H9 (cell line): ENCODE results near the gene PM20D2. TPM values are rescaled to one million over a fixed set of nuclear protein-coding genes. Genes with fewer than 3 reads are reported as not detected.

Source experiments
- DNase-seq: peaks from one replicate; pipeline ENCODE4 v3.0.0-alpha.2; 2017
- H2AFZ ChIP-seq: one replicate; pipeline ENCODE4 v1.6.1; 2013; ENCODE audit warnings: mild to moderate bottlenecking, low read length, control low read depth, moderate library complexity
- H2AK5ac ChIP-seq: 2 replicates; pipeline ENCODE4 v1.6.1; 2013; ENCODE audit warnings: low read length, control low read depth, mixed read lengths; ENCODE audit not compliant: insufficient read length
- H2BK120ac ChIP-seq: one replicate; pipeline ENCODE4 v1.6.1; 2013; ENCODE audit warnings: low read depth, mild to moderate bottlenecking, low read length, control low read depth, inconsistent platforms; ENCODE audit not compliant: poor library complexity, severe bottlenecking
- H2BK12ac ChIP-seq: 2 replicates; pipeline ENCODE4 v1.6.1; 2013; ENCODE audit warnings: low read length, control low read depth, mixed read lengths, low read depth; ENCODE audit not compliant: insufficient read length
- H2BK15ac ChIP-seq: 2 replicates; pipeline ENCODE4 v1.6.1; 2013; ENCODE audit warnings: low read depth, low read length, control low read depth
- H2BK20ac ChIP-seq: one replicate; pipeline ENCODE4 v1.6.1; 2013; ENCODE audit warnings: low read depth, mild to moderate bottlenecking, low read length, control low read depth, inconsistent platforms; ENCODE audit not compliant: poor library complexity, severe bottlenecking
- H2BK5ac ChIP-seq: 2 replicates; pipeline ENCODE4 v1.6.1; 2013; ENCODE audit warnings: low read length, control low read depth, mixed read lengths; ENCODE audit not compliant: insufficient read length
- H3K14ac ChIP-seq: 2 replicates; pipeline ENCODE4 v1.6.1; 2013; ENCODE audit warnings: low read length, control low read depth; ENCODE audit not compliant: insufficient read depth
- H3K18ac ChIP-seq: 2 replicates; pipeline ENCODE4 v1.6.1; 2013; ENCODE audit warnings: low read depth, mild to moderate bottlenecking, mixed read lengths, low read length, control low read depth; ENCODE audit not compliant: insufficient read length
- H3K23ac ChIP-seq: 2 replicates; pipeline ENCODE4 v1.6.1; 2013; ENCODE audit warnings: low read length, control low read depth, mixed read lengths, low read depth; ENCODE audit not compliant: insufficient read length
- H3K23me2 ChIP-seq: 2 replicates; pipeline ENCODE4 v1.6.1; 2013; ENCODE audit warnings: low read depth, mild to moderate bottlenecking, mixed read lengths, low read length, control low read depth; ENCODE audit not compliant: insufficient read length, poor library complexity, severe bottlenecking
- H3K27ac ChIP-seq: 2 replicates; pipeline ENCODE4 v1.5.1; 2013; ENCODE audit warnings: low read length, control low read depth, mixed read lengths, low read depth; ENCODE audit not compliant: insufficient read length
- H3K27me3 ChIP-seq: 2 replicates; pipeline ENCODE4 v1.6.1; 2013; ENCODE audit warnings: low read length, control low read depth, inconsistent platforms; ENCODE audit not compliant: insufficient read depth
- H3K4ac ChIP-seq: 2 replicates; pipeline ENCODE4 v1.6.1; 2013; ENCODE audit warnings: low read depth, mild to moderate bottlenecking, control low read depth, inconsistent platforms, low read length, moderate library complexity
- H3K4me1 ChIP-seq: 2 replicates; pipeline ENCODE4 v1.6.1; 2013; ENCODE audit warnings: low read length, control low read depth, inconsistent platforms; ENCODE audit not compliant: insufficient read depth
- H3K4me2 ChIP-seq: 2 replicates; pipeline ENCODE4 v1.6.1; 2013; ENCODE audit warnings: low read length, control low read depth, mixed read lengths; ENCODE audit not compliant: insufficient read length, insufficient read depth
- H3K56ac ChIP-seq: 2 replicates; pipeline ENCODE4 v1.6.1; 2013; ENCODE audit warnings: low read depth, mild to moderate bottlenecking, mixed read lengths, low read length, control low read depth; ENCODE audit not compliant: insufficient read length
- H3K79me1 ChIP-seq: 2 replicates; pipeline ENCODE4 v1.6.1; 2013; ENCODE audit warnings: low read depth, mild to moderate bottlenecking, moderate library complexity, low read length, control low read depth, inconsistent platforms; ENCODE audit not compliant: insufficient read depth, poor library complexity, severe bottlenecking
- H3K79me2 ChIP-seq: 2 replicates; pipeline ENCODE4 v1.6.1; 2013; ENCODE audit warnings: low read length, control low read depth, inconsistent platforms; ENCODE audit not compliant: insufficient read depth
- H3K9ac ChIP-seq: 2 replicates; pipeline ENCODE4 v1.6.1; 2013; ENCODE audit warnings: low read length, control low read depth, mixed read lengths; ENCODE audit not compliant: insufficient read length; ENCODE audit errors: extremely low read depth
- H3K9me3 ChIP-seq: one replicate; pipeline ENCODE4 v1.6.1; 2013; ENCODE audit warnings: low read depth, low read length, inconsistent platforms; ENCODE audit not compliant: control insufficient read depth
- H3T11ph ChIP-seq: one replicate; pipeline ENCODE4 v1.6.1; 2013; ENCODE audit warnings: mild to moderate bottlenecking, low read length, control low read depth, inconsistent platforms
- H4K20me1 ChIP-seq: one replicate; pipeline ENCODE4 v1.6.1; 2013; ENCODE audit not compliant: control insufficient read depth, insufficient read length, insufficient read depth
- H4K5ac ChIP-seq: 2 replicates; pipeline ENCODE4 v1.6.1; 2013; ENCODE audit warnings: low read depth, mild to moderate bottlenecking, mixed read lengths, low read length, control low read depth; ENCODE audit not compliant: insufficient read length
- H4K8ac ChIP-seq: replicated peaks from 2 replicates; pipeline ENCODE4 v1.6.1; 2013; ENCODE audit warnings: low read length, control low read depth, mixed read lengths, low read depth; ENCODE audit not compliant: insufficient read length
- H4K91ac ChIP-seq: 2 replicates; pipeline ENCODE4 v1.6.1; 2013; ENCODE audit warnings: low read depth, mild to moderate bottlenecking, moderate library complexity, mixed read lengths, low read length, control low read depth; ENCODE audit not compliant: insufficient read length
- H3K27ac Mint-ChIP-seq, 3 experiments: 2 replicates in 2 of 3; 3 replicates in 1 of 3; pipeline ENCODE4 v1.8.0; 2020 to 2021; ENCODE audit warnings: mixed read lengths in 3 of 3, mild to moderate bottlenecking in 1 of 3, moderate library complexity in 1 of 3
- H3K27me3 Mint-ChIP-seq: 2 replicates; pipeline ENCODE4 v1.8.0; 2021; ENCODE audit warnings: low read depth, mild to moderate bottlenecking, moderate library complexity, mixed read lengths
- H3K36me3 Mint-ChIP-seq, 3 experiments: 2 replicates in 2 of 3; 3 replicates in 1 of 3; pipeline ENCODE4 v1.8.0; 2020 to 2021; ENCODE audit warnings: low read depth in 3 of 3, mixed read lengths in 3 of 3; ENCODE audit not compliant: insufficient read depth in 1 of 3
- H3K4me1 Mint-ChIP-seq, 2 experiments: 2 replicates each; pipeline ENCODE4 v1.8.0; 2020; ENCODE audit warnings: mixed read lengths in 2 of 2
- H3K4me3 Mint-ChIP-seq, 2 experiments: 2 replicates in 1 of 2; 3 replicates in 1 of 2; pipeline ENCODE4 v1.8.0; 2020 to 2021; ENCODE audit warnings: mild to moderate bottlenecking in 2 of 2, mixed read lengths in 2 of 2, moderate library complexity in 1 of 2
- H3K9me3 Mint-ChIP-seq, 2 experiments: 2 replicates in 1 of 2; 3 replicates in 1 of 2; pipeline ENCODE4 v1.8.0; 2020; ENCODE audit warnings: mild to moderate bottlenecking in 2 of 2, mixed read lengths in 2 of 2, moderate library complexity in 1 of 2
- WGBS: extraction: QIAGEN DNeasy Blood & Tissue Kit; methylation state at CpG from one replicate; pipeline ENCODE4 v1.1.7; 2013; ENCODE audit warnings: missing lambda C conversion rate, low lambda C conversion rate, mixed read lengths; ENCODE audit not compliant: insufficient read length; ENCODE audit errors: extremely low coverage; 5-methylcytosine and 5-hydroxymethylcytosine counted together
- total RNA-seq: library from RNA; stranded (reverse); gene quantifications from 2 replicates; pipeline ENCODE4 v1.2.1, GENCODE V29; 2021
- TF ChIP-seq, protein P1 (sequence below): fragments of 200-600 bp; sonication (generic); conservative IDR thresholded peaks from 3 replicates; pipeline ENCODE4 v1.8.0; 2021; ENCODE audit warnings: antibody characterized with exemption, mild to moderate bottlenecking

The PM20D2 gene
- total RNA-seq, 1 experiment from 2014 or later, result 8.3 TPM

DNA sequence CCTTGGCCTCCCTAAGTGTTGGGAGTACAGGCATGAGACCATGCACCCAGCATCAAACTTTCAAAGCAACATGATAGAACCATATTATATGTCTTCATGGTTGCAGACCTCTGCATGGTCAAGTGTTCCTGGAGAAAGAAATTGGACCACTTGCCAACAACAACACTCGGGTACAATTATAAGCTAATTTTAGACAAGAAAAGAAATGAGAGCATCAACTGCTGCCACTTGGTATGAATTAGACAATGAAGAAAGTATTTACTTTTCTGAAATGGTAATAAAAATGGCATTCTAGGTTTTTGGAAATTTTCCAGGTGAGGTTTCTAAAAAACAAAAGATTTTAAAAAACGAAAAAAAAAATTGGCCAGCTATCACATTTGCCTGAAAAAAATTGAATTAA is 7.7 kb upstream of the PM20D2 start:
- no peaks in the 10 kb centered on the region for H3K9me3 ChIP-seq
- no peaks in the 10 kb centered on the region for H3K4me1 ChIP-seq
- no peak overlapping the region for H2AK5ac ChIP-seq
- no peak overlapping the region for H3K4me2 ChIP-seq
- no peak overlapping the region for H3K23ac ChIP-seq
- no peak overlapping the region for H3K14ac ChIP-seq
- H4K20me1 ChIP-seq, result no peaks in the 10 kb centered on the region
- Mint-ChIP-seq H3K9me3 (peaks cover 0 to 3% of the 10 kb centered on the region in 2 experiments; a peak in 2 of 5 replicates), H3K4me3 (no peak overlapping the region), H3K4me1 (peaks cover 21 to 22% of the 10 kb centered on the region in 2 experiments), H3K27me3 (peaks cover 66% of the 10 kb centered on the region), H3K27ac (no peak overlapping the region), H3K36me3 (no peaks in the 10 kb centered on the region; a peak in 1 of 7 replicates)
- no peak overlapping the region for H3K56ac ChIP-seq
- no peak overlapping the region for H3K18ac ChIP-seq
- H4K8ac ChIP-seq, result no peak overlapping the region
- H3T11ph ChIP-seq, result no peak overlapping the region
- DNase-seq, result no peak
- no peak overlapping the region for H4K91ac ChIP-seq
- H3K4ac ChIP-seq, result no peak overlapping the region
- H3K9ac ChIP-seq, result no peak overlapping the region
- H3K79me2 ChIP-seq, result no peaks in the 10 kb centered on the region
- no peak overlapping the region for H3K27ac ChIP-seq
- no peak overlapping the region for H2AFZ ChIP-seq
- H3K23me2 ChIP-seq, result no peaks in the 10 kb centered on the region
- no peak overlapping the region for H2BK5ac ChIP-seq
- H2BK15ac ChIP-seq, result no peak overlapping the region
- no peak overlapping the region for H2BK120ac ChIP-seq
- no CpG with 5 or more reads among the region's 2 CpGs for WGBS
- H4K5ac ChIP-seq, result no peak overlapping the region
- no peaks in the 10 kb centered on the region for H3K79me1 ChIP-seq
- H2BK20ac ChIP-seq, result no peak overlapping the region
- H2BK12ac ChIP-seq, result no peak overlapping the region
- TF ChIP-seq, protein P1, sequence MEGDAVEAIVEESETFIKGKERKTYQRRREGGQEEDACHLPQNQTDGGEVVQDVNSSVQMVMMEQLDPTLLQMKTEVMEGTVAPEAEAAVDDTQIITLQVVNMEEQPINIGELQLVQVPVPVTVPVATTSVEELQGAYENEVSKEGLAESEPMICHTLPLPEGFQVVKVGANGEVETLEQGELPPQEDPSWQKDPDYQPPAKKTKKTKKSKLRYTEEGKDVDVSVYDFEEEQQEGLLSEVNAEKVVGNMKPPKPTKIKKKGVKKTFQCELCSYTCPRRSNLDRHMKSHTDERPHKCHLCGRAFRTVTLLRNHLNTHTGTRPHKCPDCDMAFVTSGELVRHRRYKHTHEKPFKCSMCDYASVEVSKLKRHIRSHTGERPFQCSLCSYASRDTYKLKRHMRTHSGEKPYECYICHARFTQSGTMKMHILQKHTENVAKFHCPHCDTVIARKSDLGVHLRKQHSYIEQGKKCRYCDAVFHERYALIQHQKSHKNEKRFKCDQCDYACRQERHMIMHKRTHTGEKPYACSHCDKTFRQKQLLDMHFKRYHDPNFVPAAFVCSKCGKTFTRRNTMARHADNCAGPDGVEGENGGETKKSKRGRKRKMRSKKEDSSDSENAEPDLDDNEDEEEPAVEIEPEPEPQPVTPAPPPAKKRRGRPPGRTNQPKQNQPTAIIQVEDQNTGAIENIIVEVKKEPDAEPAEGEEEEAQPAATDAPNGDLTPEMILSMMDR, result no peak
- H3K27me3 ChIP-seq, result peaks cover 14% of the 10 kb centered on the region; the same call in 1 of the 2 replicates
